ENCODE data around the gene KCNMA1. TPM values are rescaled to one million over a fixed set of nuclear protein-coding genes. Genes with fewer than 3 reads are reported as not detected.
A peak's percentile ranks its signal among the peaks of the same experiment; 100 is the strongest.

Gene KCNMA1
- polyA plus RNA-seq, 1 donor from 2014 or later: 60.8 TPM

GRCh38 chr10:76878514-76878913, 759.1 kb downstream of the KCNMA1 start:
- no peaks in the 10 kb centered on the region for H3K79me2 ChIP-seq (replicated peaks; ENCODE audit: insufficient read depth, low read length)
- H3F3A ChIP-seq (ENCODE audit: insufficient read depth, low read length, poor library complexity, severe bottlenecking): peaks cover 6% of the 10 kb centered on the region
- H3K9ac ChIP-seq (ENCODE audit: low read length): peak overlapping the region; percentile 3
- peak overlapping the region; percentile 57 for H3K27ac ChIP-seq (ENCODE audit: low read length)
- H2AFZ ChIP-seq (ENCODE audit: low read depth, low read length): no peak overlapping the region
- TF ChIP-seq REST (IDR thresholded peaks at IDR 0.05; ENCODE audit: borderline replicate concordance): no peak
- TF ChIP-seq TAF1 (IDR thresholded peaks at IDR 0.05; ENCODE audit: low read depth): no peak
- TF ChIP-seq CTCF (IDR thresholded peaks at IDR 0.05; ENCODE audit: poor library complexity, severe bottlenecking): no peak
- TF ChIP-seq EZH2 (IDR thresholded peaks at IDR 0.05; ENCODE audit: borderline replicate concordance, insufficient read depth, low read length, poor library complexity, severe bottlenecking): no peak
- TF ChIP-seq SMC3 (conservative IDR thresholded peaks at IDR 0.05; ENCODE audit: poor library complexity): no peak
- no peak for TF ChIP-seq POLR2AphosphoS5 (IDR thresholded peaks at IDR 0.05)
- TF ChIP-seq RAD21 (conservative IDR thresholded peaks at IDR 0.05): no peak
- no peak for TF ChIP-seq MXI1 (conservative IDR thresholded peaks at IDR 0.05; ENCODE audit: poor library complexity, severe bottlenecking)
- no peaks in the 10 kb centered on the region for H3K36me3 ChIP-seq (ENCODE audit: insufficient read depth, low read length)
- no peaks in the 10 kb centered on the region for H3K9me2 ChIP-seq (ENCODE audit: insufficient read depth, low read length)
- no peaks in the 10 kb centered on the region for H4K20me1 ChIP-seq (ENCODE audit: insufficient read depth)
- peak overlapping the region; percentile 12 for H3K4me3 ChIP-seq (ENCODE audit: low read length)
- H3K9me3 ChIP-seq (ENCODE audit: low read length): no peaks in the 10 kb centered on the region
- no peaks in the 10 kb centered on the region for H3K27me3 ChIP-seq (ENCODE audit: insufficient read depth, low read depth, low read length)
- H3K4me2 ChIP-seq (ENCODE audit: low read length): no peak overlapping the region

GRCh38 chr10:76874896-76875295, 762.7 kb downstream of the KCNMA1 start:
- no peak overlapping the region for H3K4me3 ChIP-seq (ENCODE audit: low read length)
- no peak overlapping the region for H3K9ac ChIP-seq (ENCODE audit: low read length)
- no peaks in the 10 kb centered on the region for H3K36me3 ChIP-seq (ENCODE audit: insufficient read depth, low read length)
- H3K9me2 ChIP-seq (ENCODE audit: insufficient read depth, low read length): no peaks in the 10 kb centered on the region
- H3F3A ChIP-seq (ENCODE audit: insufficient read depth, low read length, poor library complexity, severe bottlenecking): no peaks in the 10 kb centered on the region
- no peak overlapping the region for H3K27ac ChIP-seq (ENCODE audit: low read length)
- H2AFZ ChIP-seq (ENCODE audit: low read depth, low read length): no peak overlapping the region
- H3K9me3 ChIP-seq (ENCODE audit: low read length): no peaks in the 10 kb centered on the region
- H3K4me2 ChIP-seq (ENCODE audit: low read length): no peak overlapping the region
- no peak for TF ChIP-seq EZH2 (IDR thresholded peaks at IDR 0.05; ENCODE audit: borderline replicate concordance, insufficient read depth, low read length, poor library complexity, severe bottlenecking)
- no peak for TF ChIP-seq EP300 (conservative IDR thresholded peaks at IDR 0.05; ENCODE audit: poor library complexity, severe bottlenecking)
- TF ChIP-seq SMC3 (conservative IDR thresholded peaks at IDR 0.05; ENCODE audit: poor library complexity): no peak
- TF ChIP-seq MXI1 (conservative IDR thresholded peaks at IDR 0.05; ENCODE audit: poor library complexity, severe bottlenecking): no peak
- no peak for TF ChIP-seq RAD21 (conservative IDR thresholded peaks at IDR 0.05)
- TF ChIP-seq POLR2AphosphoS5 (IDR thresholded peaks at IDR 0.05): no peak
- no peak for TF ChIP-seq CTCF (IDR thresholded peaks at IDR 0.05; ENCODE audit: poor library complexity, severe bottlenecking)
- TF ChIP-seq TAF1 (IDR thresholded peaks at IDR 0.05; ENCODE audit: low read depth): no peak
- TF ChIP-seq REST (IDR thresholded peaks at IDR 0.05; ENCODE audit: borderline replicate concordance): no peak
- H4K20me1 ChIP-seq (ENCODE audit: insufficient read depth): no peaks in the 10 kb centered on the region
- H3K27me3 ChIP-seq (ENCODE audit: insufficient read depth, low read depth, low read length): no peaks in the 10 kb centered on the region
- no peaks in the 10 kb centered on the region for H3K79me2 ChIP-seq (replicated peaks; ENCODE audit: insufficient read depth, low read length)

Measured in neural cell (in vitro differentiated cells).